Measurements from ENCODE around the gene MARK1.
A peak's percentile ranks its signal among the peaks of the same experiment; 100 is the strongest.

The MARK1 gene

DNA sequence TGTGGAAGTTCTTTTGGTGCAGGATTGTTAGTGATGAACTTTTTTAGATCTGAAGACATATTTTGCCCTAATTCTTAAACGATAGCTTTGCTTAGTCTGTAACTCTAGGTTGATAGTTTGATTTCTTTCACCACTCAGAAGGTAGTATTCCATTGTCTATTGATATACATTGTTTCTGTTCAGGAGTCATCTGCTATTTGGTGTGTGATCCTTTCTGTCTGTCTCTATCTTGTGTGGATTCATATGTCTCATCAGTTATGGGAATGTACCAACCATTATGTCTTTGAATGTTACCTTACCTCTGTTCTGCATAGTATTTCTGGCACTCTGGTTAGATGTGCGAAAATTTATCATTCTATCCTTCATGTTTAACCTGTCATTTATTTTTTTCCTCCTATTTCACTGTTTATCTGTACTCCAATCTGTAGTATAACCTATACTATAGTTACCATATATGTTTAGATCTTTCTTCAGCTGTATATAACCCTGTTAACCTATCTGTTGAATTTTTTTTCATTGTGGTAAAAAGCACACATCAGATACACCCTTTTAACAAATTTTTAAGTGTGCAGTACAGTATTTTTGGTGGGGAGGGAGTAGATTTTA, 5.7 kb downstream of the MARK1 start:
- Histone ChIP-seq H3K36me3 (ENCODE audit: control insufficient read depth in 2 of 2, insufficient read depth in 1 of 2, low read length in 2 of 2) (no peaks in the 10 kb centered on the region), H3K4me3 (ENCODE audit: low read depth, low read length) (no peak overlapping the region), H3K4me1 (ENCODE audit: control insufficient read depth, insufficient read depth, low read length) (peaks cover 7% of the 10 kb centered on the region; the same call in 1 of the 2 replicates), H3K27ac (ENCODE audit: extremely low read depth, low read depth, low read length) (no peak overlapping the region), H3K9me3 (ENCODE audit: control insufficient read depth, insufficient read depth, low read depth, low read length) (no peaks in the 10 kb centered on the region)
- ChIA-PET CTCF (interaction anchor here (1.1 kb wide), 1 partner anchor 11 kb away, joined by 3 read pairs; no protein-coding TSS in a partner anchor), POLR2A (no interaction called here)
- TF ChIP-seq ZNF223 (tag by site-specific recombination; IDR thresholded peaks at IDR 0.05) (no peak), ZSCAN16 (tag by site-specific recombination; IDR thresholded peaks at IDR 0.05) (no peak), ZNF670 (tag by site-specific recombination; IDR thresholded peaks at IDR 0.05; ENCODE audit: low read depth) (no peak), ZNF23 (tag by site-specific recombination; IDR thresholded peaks at IDR 0.05; ENCODE audit: borderline replicate concordance) (no peak), ZNF830 (tag by site-specific recombination; IDR thresholded peaks at IDR 0.05; ENCODE audit: low read depth) (no peak), SP3 (tag by site-specific recombination; IDR thresholded peaks at IDR 0.05) (no peak), ZNF341 (tag by site-specific recombination; IDR thresholded peaks at IDR 0.05; ENCODE audit: low read depth) (no peak), ZNF311 (tag by site-specific recombination; IDR thresholded peaks at IDR 0.05; ENCODE audit: borderline replicate concordance) (no peak), ZNF302 (tag by site-specific recombination; IDR thresholded peaks at IDR 0.05; ENCODE audit: low read depth) (no peak), ELK4 (IDR thresholded peaks at IDR 0.05; ENCODE audit: borderline replicate concordance, low read depth, low read length) (no peak), EGR2 (tag by site-specific recombination; IDR thresholded peaks at IDR 0.05; ENCODE audit: low read depth) (no peak), ZNF747 (tag by site-specific recombination; IDR thresholded peaks at IDR 0.05) (no peak), OSR2 (tag by site-specific recombination; IDR thresholded peaks at IDR 0.05) (no peak), ZBTB1 (tag by site-specific recombination; IDR thresholded peaks at IDR 0.05) (no peak), ZFP41 (tag by site-specific recombination; IDR thresholded peaks at IDR 0.05; ENCODE audit: borderline replicate concordance) (0 out of 2 replicates have a peak, but pooled peaks have one; percentile 23), ZBTB17 (tag by site-specific recombination; IDR thresholded peaks at IDR 0.05) (no peak), ZNF843 (tag by site-specific recombination; IDR thresholded peaks at IDR 0.05) (no peak), ZNF391 (tag by site-specific recombination; IDR thresholded peaks at IDR 0.05; ENCODE audit: borderline replicate concordance, low read depth) (no peak), PATZ1 (tag by site-specific recombination; IDR thresholded peaks at IDR 0.05) (no peak), BCL11A (tag by site-specific recombination; IDR thresholded peaks at IDR 0.05; ENCODE audit: low read depth) (no peak), ZNF112 (tag by site-specific recombination; IDR thresholded peaks at IDR 0.05) (no peak), ZNF621 (tag by site-specific recombination; IDR thresholded peaks at IDR 0.05) (no peak), ZNF335 (tag by site-specific recombination; conservative IDR thresholded peaks at IDR 0.05) (no peak), ZNF510 (tag by site-specific recombination; IDR thresholded peaks at IDR 0.05; ENCODE audit: insufficient replicate concordance) (no peak), BCL11B (tag by site-specific recombination; IDR thresholded peaks at IDR 0.05; ENCODE audit: low read depth) (no peak), SETDB1 (IDR thresholded peaks at IDR 0.05; ENCODE audit: insufficient read length, low read length) (peak; percentile 85), REST (tag by site-specific recombination; IDR thresholded peaks at IDR 0.05) (no peak), ZNF292 (tag by site-specific recombination; IDR thresholded peaks at IDR 0.05; ENCODE audit: borderline replicate concordance, low read depth) (no peak)
- TF ChIP-seq, protein P1, sequence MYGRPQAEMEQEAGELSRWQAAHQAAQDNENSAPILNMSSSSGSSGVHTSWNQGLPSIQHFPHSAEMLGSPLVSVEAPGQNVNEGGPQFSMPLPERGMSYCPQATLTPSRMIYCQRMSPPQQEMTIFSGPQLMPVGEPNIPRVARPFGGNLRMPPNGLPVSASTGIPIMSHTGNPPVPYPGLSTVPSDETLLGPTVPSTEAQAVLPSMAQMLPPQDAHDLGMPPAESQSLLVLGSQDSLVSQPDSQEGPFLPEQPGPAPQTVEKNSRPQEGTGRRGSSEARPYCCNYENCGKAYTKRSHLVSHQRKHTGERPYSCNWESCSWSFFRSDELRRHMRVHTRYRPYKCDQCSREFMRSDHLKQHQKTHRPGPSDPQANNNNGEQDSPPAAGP (tag by site-specific recombination; IDR thresholded peaks at IDR 0.05) = no peak
- TF ChIP-seq, protein P2, sequence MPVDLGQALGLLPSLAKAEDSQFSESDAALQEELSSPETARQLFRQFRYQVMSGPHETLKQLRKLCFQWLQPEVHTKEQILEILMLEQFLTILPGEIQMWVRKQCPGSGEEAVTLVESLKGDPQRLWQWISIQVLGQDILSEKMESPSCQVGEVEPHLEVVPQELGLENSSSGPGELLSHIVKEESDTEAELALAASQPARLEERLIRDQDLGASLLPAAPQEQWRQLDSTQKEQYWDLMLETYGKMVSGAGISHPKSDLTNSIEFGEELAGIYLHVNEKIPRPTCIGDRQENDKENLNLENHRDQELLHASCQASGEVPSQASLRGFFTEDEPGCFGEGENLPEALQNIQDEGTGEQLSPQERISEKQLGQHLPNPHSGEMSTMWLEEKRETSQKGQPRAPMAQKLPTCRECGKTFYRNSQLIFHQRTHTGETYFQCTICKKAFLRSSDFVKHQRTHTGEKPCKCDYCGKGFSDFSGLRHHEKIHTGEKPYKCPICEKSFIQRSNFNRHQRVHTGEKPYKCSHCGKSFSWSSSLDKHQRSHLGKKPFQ (tag by site-specific recombination; IDR thresholded peaks at IDR 0.05) = no peak

Data from HEK293 (cell line).